ENCODE results near the gene FFAR1. TPM values are rescaled to one million over a fixed set of nuclear protein-coding genes. Genes with fewer than 3 reads are reported as not detected.
A peak's percentile ranks its signal among the peaks of the same experiment; 100 is the strongest.

Gene FFAR1
- total RNA-seq = 3.0 and 3.3 TPM in 2 replicates
- total RNA-seq (2013) = 2.2 TPM
- 17.9 and 118 TPM in 2 replicates for polyA plus RNA-seq
- polyA minus RNA-seq = 9.3 and 30.5 TPM in 2 replicates

DNA sequence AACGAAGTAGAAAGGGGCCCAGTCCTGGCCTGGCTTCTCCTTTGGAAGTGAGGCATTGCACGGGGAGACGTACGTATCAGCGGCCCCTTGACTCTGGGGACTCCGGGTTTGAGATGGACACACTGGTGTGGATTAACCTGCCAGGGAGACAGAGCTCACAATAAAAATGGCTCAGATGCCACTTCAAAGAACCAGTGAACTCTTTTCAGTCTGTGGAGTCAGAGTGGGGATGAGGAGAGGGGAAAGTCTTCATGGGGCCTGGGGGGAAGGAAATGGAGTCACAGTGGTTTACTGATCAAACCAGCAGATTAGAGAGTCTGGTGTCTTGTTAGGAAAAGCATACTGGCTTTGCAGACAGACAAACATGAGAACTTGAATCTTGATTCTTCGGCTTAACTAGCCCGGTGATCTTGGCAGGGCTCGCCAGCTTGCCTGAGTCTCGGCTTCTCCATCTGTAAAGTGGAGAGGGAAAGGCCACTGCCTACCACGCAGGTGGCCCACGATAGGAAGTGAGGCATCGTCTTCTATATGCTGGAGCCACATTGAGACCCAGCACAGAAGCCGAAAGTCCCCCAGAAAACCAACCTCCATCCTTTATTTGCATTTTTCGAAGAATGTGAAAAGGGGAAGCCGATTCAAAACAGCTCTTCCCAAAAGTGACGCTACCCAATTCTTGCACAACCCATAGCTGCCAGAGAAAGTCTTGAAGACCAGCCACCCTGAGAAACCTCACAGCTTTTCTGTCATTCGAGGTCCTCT, at the start of gene FFAR1:
TSS of gene FFAR1 (plus strand) at position 732 of the 759 bp plus-strand sequence. CDS start 3,650 bp downstream, outside the sequence.
- Histone ChIP-seq H3K27ac (ENCODE audit: low read length in 2 of 2) (peak within 1 kb of the TSS; percentile 91 to 92), H3K9ac (ENCODE audit: low read length) (peak within 1 kb of the TSS; percentile 6), H3K36me3 (replicated peaks in 1 of 2; ENCODE audit: control extremely low read depth in 1 of 2, control insufficient read depth in 1 of 2, extremely low read depth in 1 of 2, insufficient read depth in 2 of 2, low read length in 1 of 2) (peaks cover 0 to 44% of the 10 kb centered on the region in 2 experiments), H3K4me3 (ENCODE audit: control extremely low read depth in 1 of 5, extremely low read depth in 1 of 5, insufficient read depth in 1 of 5, low read depth in 2 of 5, low read length in 4 of 5) (peak within 1 kb of the TSS in 3 of 5 experiments; percentile 12 to 18 (median 17)), H3K4me1 (ENCODE audit: control insufficient read depth in 2 of 2, insufficient read depth in 2 of 2, low read length in 2 of 2) (peaks cover 72 to 87% of the 10 kb centered on the region in 2 donors), H3K79me2 (ENCODE audit: control insufficient read depth, insufficient read depth, low read length) (no peaks in the 10 kb centered on the region), H3K27me3 (replicated peaks in 1 of 4; ENCODE audit: control extremely low read depth in 1 of 4, control insufficient read depth in 3 of 4, insufficient read depth in 4 of 4, low read length in 3 of 4) (no peaks in the 10 kb centered on the region), H3K9me3 (ENCODE audit: control extremely low read depth in 1 of 3, control insufficient read depth in 2 of 3, insufficient read depth in 1 of 3, low read length in 2 of 3) (peaks cover 0 to 10% (median 0%) of the 10 kb centered on the region in 3 donors), H2AFZ (ENCODE audit: insufficient read depth, low read depth, low read length, poor library complexity, severe bottlenecking) (no peak within 1 kb of the TSS), H3K4me2 (replicated peaks; ENCODE audit: low read depth, low read length, poor library complexity, severe bottlenecking) (peak within 1 kb of the TSS; percentile 65), H4K20me1 (ENCODE audit: control insufficient read depth, insufficient read depth, low read length, poor library complexity, severe bottlenecking) (peaks cover 40% of the 10 kb centered on the region)
- Mint-ChIP-seq H3K4me3 (peak within 1 kb of the TSS; percentile 82), H3K27me3 (no peaks in the 10 kb centered on the region), H3K27ac (peak within 1 kb of the TSS; percentile 96), H3K9me3 (ENCODE audit: insufficient read depth) (no peaks in the 10 kb centered on the region), H3K4me1 (peaks cover 75% of the 10 kb centered on the region)
- ChIA-PET POLR2A (interaction anchor here (0.5 to 3.1 kb wide), 17 partner anchors 10 to 206 kb away, joined by 3 to 12 read pairs (median 4); partner anchors contain the start of gene CD22), CTCF (interaction anchor here (0.7 to 13.5 kb wide), 18 partner anchors 9 to 201 kb away, joined by 3 to 234 read pairs (median 6); partner anchors contain the start of gene USF2)
- DNase-seq (peak; percentile 93), ATAC-seq (ENCODE audit: low read depth) (peak; percentile 62)
- no peak for TF ChIP-seq CTCF (IDR thresholded peaks at IDR 0.05)
- TF ChIP-seq EZH2 (IDR thresholded peaks at IDR 0.05; ENCODE audit: borderline replicate concordance, insufficient read depth, low read depth, low read length, poor library complexity, severe bottlenecking) = no peak
- intact Hi-C loops (cut with micrococcal nuclease) = loop anchor here (1.0 to 10.0 kb wide), 7 partner anchors 17 to 367 kb away; partner anchors contain the start of genes HAMP and KMT2B
- WGBS (ENCODE audit: insufficient coverage) = 15% methylated on average over 17 of the region's 18 CpGs

DNA sequence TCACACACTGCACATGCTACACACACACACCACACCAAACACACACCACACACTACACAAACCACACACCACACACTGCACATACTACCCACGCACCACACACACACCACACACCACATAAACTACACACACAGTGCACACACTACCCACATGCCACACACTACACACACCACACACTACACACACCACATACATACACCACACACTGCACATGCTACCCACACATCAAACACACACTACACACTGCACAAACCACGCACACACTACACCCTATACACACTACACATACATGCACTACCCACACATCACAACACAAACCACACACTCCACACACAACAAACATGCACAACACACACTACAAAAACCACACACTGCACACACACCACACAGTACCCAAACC, 49.8 kb upstream of the FFAR1 start:
- TF ChIP-seq CTCF (IDR thresholded peaks at IDR 0.05) (no peak), EZH2 (IDR thresholded peaks at IDR 0.05; ENCODE audit: borderline replicate concordance, insufficient read depth, low read depth, low read length, poor library complexity, severe bottlenecking) (no peak)
- no peak overlapping the region for H3K27ac Mint-ChIP-seq
- no peaks in the 10 kb centered on the region for H3K27me3 ChIP-seq (replicated peaks in 1 of 4; ENCODE audit: control extremely low read depth in 1 of 4, control insufficient read depth in 3 of 4, insufficient read depth in 4 of 4, low read length in 3 of 4)
- no peak overlapping the region for H2AFZ ChIP-seq (ENCODE audit: insufficient read depth, low read depth, low read length, poor library complexity, severe bottlenecking)
- WGBS (ENCODE audit: insufficient coverage) = 95% methylated on average over 2 of the region's 2 CpGs
- no peaks in the 10 kb centered on the region for H3K36me3 ChIP-seq (replicated peaks in 1 of 2; ENCODE audit: control extremely low read depth in 1 of 2, control insufficient read depth in 1 of 2, extremely low read depth in 1 of 2, insufficient read depth in 2 of 2, low read length in 1 of 2)
- no peaks in the 10 kb centered on the region for H3K27me3 Mint-ChIP-seq
- peaks cover 27 to 46% of the 10 kb centered on the region in 2 donors for H3K4me1 ChIP-seq (ENCODE audit: control insufficient read depth in 2 of 2, insufficient read depth in 2 of 2, low read length in 2 of 2)
- no peak for ATAC-seq (ENCODE audit: low read depth)
- H3K9ac ChIP-seq (ENCODE audit: low read length) = no peak overlapping the region
- ChIA-PET CTCF (no interaction called here), POLR2A (no interaction called here)
- peaks cover 9% of the 10 kb centered on the region for H3K4me1 Mint-ChIP-seq
- H3K9me3 Mint-ChIP-seq (ENCODE audit: insufficient read depth) = no peaks in the 10 kb centered on the region
- H3K4me2 ChIP-seq (replicated peaks; ENCODE audit: low read depth, low read length, poor library complexity, severe bottlenecking) = no peak overlapping the region
- H3K27ac ChIP-seq (ENCODE audit: low read length in 2 of 2) = no peak overlapping the region
- intact Hi-C loops (cut with micrococcal nuclease) = loop anchor here (5.0 kb wide), 1 partner anchor 34 kb away; no protein-coding TSS in a partner anchor
- no peak for DNase-seq
- H4K20me1 ChIP-seq (ENCODE audit: control insufficient read depth, insufficient read depth, low read length, poor library complexity, severe bottlenecking) = no peaks in the 10 kb centered on the region
- no peak overlapping the region for H3K4me3 ChIP-seq (ENCODE audit: control extremely low read depth in 1 of 5, extremely low read depth in 1 of 5, insufficient read depth in 1 of 5, low read depth in 2 of 5, low read length in 4 of 5)
- no peak overlapping the region for H3K4me3 Mint-ChIP-seq
- peaks cover 0 to 7% (median 0%) of the 10 kb centered on the region in 3 donors for H3K9me3 ChIP-seq (ENCODE audit: control extremely low read depth in 1 of 3, control insufficient read depth in 2 of 3, insufficient read depth in 1 of 3, low read length in 2 of 3)
- H3K79me2 ChIP-seq (ENCODE audit: control insufficient read depth, insufficient read depth, low read length) = peaks cover 20% of the 10 kb centered on the region
